OCI-LY1 (cell line): ENCODE measurements around the gene GNAS.

Experiments
- H2AFZ ChIP-seq: fragments of 200-600 bp; sonication (generic), shearing (Covaris generic); 2 replicates; pipeline ENCODE4 v1.6.0; 2014; ENCODE audit warnings: antibody characterized with exemption, mild to moderate bottlenecking, low read length
- H3F3A ChIP-seq: fragments of 200-600 bp; sonication (generic), shearing (Covaris generic); 2 replicates; pipeline ENCODE4 v1.6.0; 2014; ENCODE audit warnings: mild to moderate bottlenecking, antibody characterized with exemption, low read length, moderate library complexity; ENCODE audit not compliant: insufficient read depth
- H3K27ac ChIP-seq: fragments of 200-600 bp; sonication (generic); 2 replicates; pipeline ENCODE4 v1.5.1; 2014; ENCODE audit warnings: low read length, mixed run types, mild to moderate bottlenecking, low read depth; ENCODE audit not compliant: poor library complexity, severe bottlenecking
- H3K27me3 ChIP-seq: fragments of 200-600 bp; sonication (generic); 2 replicates; pipeline ENCODE4 v1.6.0; 2014; ENCODE audit warnings: antibody characterized with exemption, mild to moderate bottlenecking, low read length, moderate library complexity; ENCODE audit not compliant: insufficient read depth
- H3K36me3 ChIP-seq: fragments of 200-600 bp; sonication (generic); 2 replicates; pipeline ENCODE4 v1.6.1; 2014; ENCODE audit warnings: mild to moderate bottlenecking, antibody characterized with exemption, low read length, moderate library complexity, mixed read lengths; ENCODE audit not compliant: insufficient read depth
- H3K4me1 ChIP-seq: fragments of 200-600 bp; sonication (generic); 2 replicates; pipeline ENCODE4 v1.5.1; 2014; ENCODE audit warnings: mild to moderate bottlenecking, low read length, moderate library complexity; ENCODE audit not compliant: insufficient read depth, severe bottlenecking
- H3K4me2 ChIP-seq: fragments of 200-600 bp; sonication (generic), shearing (Covaris generic); 2 replicates; pipeline ENCODE4 v1.6.1; 2014; ENCODE audit warnings: low read length
- H3K4me3 ChIP-seq: fragments of 200-600 bp; sonication (generic); 2 replicates; pipeline ENCODE4 v1.5.1; 2014; ENCODE audit warnings: low read length, low read depth, mild to moderate bottlenecking, mixed read lengths; ENCODE audit not compliant: poor library complexity, severe bottlenecking
- H3K79me2 ChIP-seq: fragments of 200-600 bp; shearing (Covaris generic); 2 replicates; pipeline ENCODE4 v1.6.1; 2016; ENCODE audit warnings: mixed run types, low read length, mixed read lengths; ENCODE audit not compliant: insufficient read depth
- H3K9ac ChIP-seq: fragments of 200-600 bp; sonication (generic), shearing (Covaris generic); 2 replicates; pipeline ENCODE4 v1.6.1; 2014; ENCODE audit warnings: mild to moderate bottlenecking, low read length, mixed read lengths
- H3K9me2 ChIP-seq: fragments of 200-600 bp; sonication (generic), shearing (Covaris generic); 2 replicates; pipeline ENCODE4 v1.6.1; 2014; ENCODE audit warnings: low read depth, mild to moderate bottlenecking, low read length, mixed read lengths
- H3K9me3 ChIP-seq: fragments of 200-600 bp; shearing (Covaris generic); 2 replicates; pipeline ENCODE4 v1.6.1; 2014; ENCODE audit warnings: low read length, mixed read lengths
- H4K20me1 ChIP-seq: fragments of 200-600 bp; sonication (generic), shearing (Covaris generic); 2 replicates; pipeline ENCODE4 v1.6.0; 2016; ENCODE audit warnings: mild to moderate bottlenecking, low read length; ENCODE audit not compliant: insufficient read depth
- CTCF ChIP-seq: fragments of 200-600 bp; sonication (generic), shearing (Covaris generic); IDR thresholded peaks from 2 replicates; pipeline ENCODE4 v1.5.1; 2017; ENCODE audit warnings: mild to moderate bottlenecking, antibody characterized with exemption, low read length, moderate library complexity, mixed read lengths
- EZH2 ChIP-seq: fragments of 200-600 bp; sonication (generic), shearing (Covaris generic); IDR thresholded peaks from 2 replicates; pipeline ENCODE4 v1.8.0; 2017; ENCODE audit warnings: borderline replicate concordance, mixed run types, mild to moderate bottlenecking, antibody characterized with exemption, low read length, moderate library complexity, mixed read lengths

The GNAS gene

GRCh38 chr20:58852543-58853271 is at the start of gene GNAS:
Gene GNAS (plus strand): TSS chr20:58852716.
- Histone ChIP-seq H3K4me2 (peak within 1 kb of the TSS; percentile 67), H4K20me1 (no peaks in the 10 kb centered on the region), H3K4me3 (peak within 1 kb of the TSS; percentile 76), H3K36me3 (no peaks in the 10 kb centered on the region), H3K9me3 (no peaks in the 10 kb centered on the region), H3K27me3 (peaks cover 4% of the 10 kb centered on the region; the same call in 1 of the 2 replicates), H3K27ac (no peak within 1 kb of the TSS), H3K9me2 (no peaks in the 10 kb centered on the region), H3F3A (no peaks in the 10 kb centered on the region), H2AFZ (no peak within 1 kb of the TSS), H3K79me2 (no peaks in the 10 kb centered on the region), H3K4me1 (peaks cover 25% of the 10 kb centered on the region), H3K9ac (peak within 1 kb of the TSS; percentile 39; the same call in 1 of the 2 replicates)
- TF ChIP-seq EZH2 (no peak), CTCF (peak; percentile 68)

GRCh38 chr20:58803533-58803932 is 49.0 kb upstream of the GNAS start:
- Histone ChIP-seq H4K20me1 (no peaks in the 10 kb centered on the region), H3K9ac (no peak overlapping the region), H3K9me3 (no peaks in the 10 kb centered on the region), H3K27me3 (0 out of 2 replicates have a peak, but pooled peaks cover 3% of the 10 kb centered on the region), H3F3A (no peaks in the 10 kb centered on the region), H2AFZ (no peak overlapping the region), H3K4me3 (no peak overlapping the region), H3K79me2 (no peaks in the 10 kb centered on the region), H3K4me2 (no peak overlapping the region), H3K4me1 (no peaks in the 10 kb centered on the region), H3K36me3 (no peaks in the 10 kb centered on the region), H3K27ac (no peak overlapping the region), H3K9me2 (no peaks in the 10 kb centered on the region)
- TF ChIP-seq EZH2 = no peak
- no peak for TF ChIP-seq CTCF

GRCh38 chr20:58807801-58808200 is 44.7 kb upstream of the GNAS start:
- Histone ChIP-seq H3K4me1 (no peaks in the 10 kb centered on the region), H3K27ac (no peak overlapping the region), H3K79me2 (no peaks in the 10 kb centered on the region), H3K9ac (no peak overlapping the region), H2AFZ (no peak overlapping the region), H3F3A (no peaks in the 10 kb centered on the region), H3K9me3 (no peaks in the 10 kb centered on the region), H4K20me1 (no peaks in the 10 kb centered on the region), H3K4me3 (no peak overlapping the region), H3K4me2 (no peak overlapping the region), H3K9me2 (no peaks in the 10 kb centered on the region), H3K36me3 (no peaks in the 10 kb centered on the region), H3K27me3 (0 out of 2 replicates have a peak, but pooled peaks cover 3% of the 10 kb centered on the region)
- TF ChIP-seq CTCF (no peak), EZH2 (no peak)
